ENCODE results near the gene TRA2B.

The TRA2B gene

DNA sequence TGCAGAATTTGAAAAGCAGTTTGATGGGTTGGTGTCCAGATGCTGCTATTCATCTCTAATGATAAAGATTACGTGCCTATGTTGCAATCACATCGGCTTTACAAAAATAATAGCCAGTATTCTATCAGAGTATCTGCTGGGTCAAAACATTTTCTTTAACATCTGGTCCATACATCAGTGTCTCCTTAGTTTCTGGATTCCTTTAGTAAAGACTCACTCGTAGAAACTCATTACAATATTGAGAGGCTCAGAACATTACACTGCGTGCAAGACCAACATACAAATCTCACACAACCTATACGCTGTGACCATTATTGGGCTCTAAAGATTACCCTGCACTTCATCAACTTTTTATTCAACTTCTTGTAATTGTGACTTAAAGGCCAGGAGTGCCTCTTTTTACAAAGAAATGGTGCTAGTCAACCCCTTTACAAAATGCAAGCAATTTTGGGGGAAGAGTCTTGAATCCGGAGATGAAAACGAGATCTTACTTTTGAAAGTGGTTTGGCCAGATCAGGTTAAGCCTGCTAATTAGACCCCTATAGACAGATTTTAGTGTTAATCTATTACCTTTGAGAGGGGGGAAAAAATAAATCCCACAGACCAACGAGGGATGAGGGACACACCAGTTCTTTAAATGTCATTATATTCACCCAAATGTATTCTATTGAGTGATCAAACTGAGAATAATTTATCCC lies 2.9 kb downstream of the TRA2B start:
- TF ChIP-seq CTCF (IDR thresholded peaks at IDR 0.05; ENCODE audit: insufficient read depth, missing control alignments), result no peak
- FAIRE-seq (no peak), DNase-seq (ENCODE audit: insufficient read length, low spot score) (no peak)

- TF ChIP-seq CTCF (IDR thresholded peaks at IDR 0.05; ENCODE audit: insufficient read depth, missing control alignments), result no peak
- no peak for FAIRE-seq
Measured at GRCh38 chr3:185934174-185934557, 3.6 kb downstream of the TRA2B start.

DNA sequence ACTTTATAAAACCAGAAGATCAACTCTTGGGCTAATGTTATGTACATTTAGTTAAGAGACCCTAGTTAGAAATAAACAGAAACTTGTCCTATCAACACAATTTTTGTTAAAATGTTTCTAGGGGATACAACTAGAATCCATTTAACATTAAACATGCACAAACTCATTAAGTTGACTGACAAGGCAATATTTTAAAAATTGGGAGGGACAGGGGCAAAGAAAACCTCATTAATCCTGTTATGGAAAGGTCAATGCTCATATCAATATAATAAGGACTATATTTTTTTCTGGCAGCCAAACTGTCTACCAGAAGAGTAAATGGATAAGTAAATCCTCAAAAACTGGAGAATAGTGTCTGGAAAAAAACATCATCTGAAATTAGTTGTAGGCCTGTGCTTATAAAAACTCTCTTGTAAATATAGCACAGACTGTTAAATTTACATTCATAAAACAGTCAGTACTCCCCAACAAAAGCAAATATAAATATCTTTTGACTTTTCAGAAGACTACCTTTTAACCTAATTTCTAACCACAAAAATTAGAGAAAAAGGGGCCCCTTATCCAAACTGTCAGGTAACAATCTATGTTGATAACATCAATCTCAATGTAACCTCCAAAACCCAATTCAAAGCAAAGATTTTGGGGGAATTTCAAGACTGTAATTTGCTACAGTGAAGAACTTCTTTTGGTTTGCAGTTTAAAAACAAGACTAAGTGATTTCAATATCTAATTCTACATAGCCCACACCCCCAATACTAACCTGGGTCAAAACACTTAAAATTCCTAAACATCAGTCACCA lies 4.2 kb downstream of the TRA2B start:
- no peak for FAIRE-seq
- no peak for TF ChIP-seq CTCF (IDR thresholded peaks at IDR 0.05; ENCODE audit: insufficient read depth, missing control alignments)
- DNase-seq (ENCODE audit: insufficient read length, low spot score), result no peak

More at GRCh38 chr3:185934174-185934557, 3.6 kb downstream of the TRA2B start:
- DNase-seq (ENCODE audit: insufficient read length, low spot score), result no peak

DNA sequence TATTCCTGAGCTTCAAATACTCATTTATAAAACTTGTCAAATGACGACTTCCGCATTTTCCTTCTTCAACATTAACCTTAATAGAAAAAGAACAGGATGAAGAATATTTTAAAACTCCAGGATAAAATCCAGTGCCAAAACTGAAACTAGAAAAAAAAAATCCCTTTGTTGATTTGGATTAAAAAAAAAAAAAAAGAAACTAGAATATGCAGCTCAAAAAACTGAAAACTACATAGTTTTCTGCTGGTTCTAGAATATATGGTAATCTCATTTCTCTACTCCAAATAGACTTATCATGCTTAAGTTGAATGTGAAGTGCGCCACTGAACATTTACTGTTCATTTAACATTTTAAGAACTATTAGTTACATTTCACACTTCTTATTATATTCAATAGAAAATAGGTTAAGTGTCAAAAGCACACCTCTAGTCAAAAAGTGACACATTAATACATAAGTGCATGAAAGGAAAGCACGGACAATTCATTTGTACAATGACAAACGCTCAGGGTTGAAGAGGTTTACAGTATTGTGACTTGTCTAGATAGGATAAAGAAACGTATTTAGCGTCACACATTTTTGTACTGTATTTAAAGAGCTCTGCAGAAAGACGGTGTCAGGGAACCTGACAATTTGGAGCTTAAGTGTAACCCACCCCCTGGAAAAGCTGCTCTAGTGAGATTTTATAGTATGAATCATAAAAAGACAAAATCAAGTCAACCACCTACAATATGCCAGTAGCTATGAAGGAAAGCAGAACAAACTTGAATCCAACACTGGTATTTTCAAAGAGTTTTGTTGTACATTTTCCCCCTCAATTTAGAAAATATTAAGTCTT lies 5.8 kb downstream of the TRA2B start:
- no peak for TF ChIP-seq CTCF (IDR thresholded peaks at IDR 0.05; ENCODE audit: insufficient read depth, missing control alignments)
- FAIRE-seq (no peak), DNase-seq (ENCODE audit: insufficient read length, low spot score) (no peak)

DNA sequence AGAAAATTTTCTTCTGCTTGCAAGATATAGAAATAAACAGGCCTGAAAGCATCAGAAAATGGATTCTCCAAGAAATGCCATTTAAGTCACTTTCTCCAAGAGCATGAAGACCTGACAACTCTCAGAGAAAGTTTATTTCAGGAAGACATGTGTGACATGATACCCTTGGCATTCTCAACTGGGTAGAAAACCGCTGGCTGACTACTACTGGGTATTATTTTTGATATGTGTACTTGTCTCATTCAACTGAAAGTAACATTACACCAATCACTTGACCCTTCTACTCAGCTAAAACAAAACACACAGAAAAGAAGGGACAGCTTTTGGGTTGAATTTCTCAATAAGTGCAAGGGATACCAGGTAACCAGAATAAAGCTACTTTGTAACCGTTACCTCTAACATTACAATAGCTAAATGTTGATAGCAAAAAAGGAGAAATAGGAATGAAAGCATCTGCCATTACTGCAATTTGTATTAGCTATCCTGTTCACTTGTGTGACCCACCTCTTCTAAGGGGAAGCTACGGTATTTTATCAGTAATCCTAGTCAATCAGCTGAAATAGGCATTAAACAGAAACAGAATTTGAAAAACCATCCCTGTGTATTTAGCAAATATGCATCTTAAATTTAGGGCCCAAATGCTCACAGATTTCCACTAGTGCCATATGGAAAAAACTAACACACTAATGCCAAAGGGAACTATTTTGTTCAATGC lies 7.3 kb downstream of the TRA2B start:
- TF ChIP-seq CTCF (IDR thresholded peaks at IDR 0.05; ENCODE audit: insufficient read depth, missing control alignments), result no peak
- DNase-seq (ENCODE audit: insufficient read length, low spot score) (no peak), FAIRE-seq (no peak)

- no peak for TF ChIP-seq CTCF (IDR thresholded peaks at IDR 0.05; ENCODE audit: insufficient read depth, missing control alignments)
- FAIRE-seq, result no peak
- DNase-seq (ENCODE audit: insufficient read length, low spot score), result no peak
Measured at GRCh38 chr3:185929192-185930151, 8.3 kb downstream of the TRA2B start.
